Suppressor macrophage treated with lipopolysaccharide for 1 hour (primary cell): Measurements from ENCODE around the gene GBA2.

Source experiments
- DNase-seq, 3 donors: peaks; one replicate each; pipeline ENCODE4 v3.0.0-alpha.2; 2020 to 2022

Gene GBA2

GRCh38 chr9:35714123-35714522, 34.9 kb downstream of the GBA2 start:
- DNase-seq: no peak

GRCh38 chr9:35713578-35713977, 35.5 kb downstream of the GBA2 start:
- DNase-seq: no peak

- DNase-seq: no peak
These were observed 36.1 kb downstream of the GBA2 start for GRCh38 chr9:35712762-35713400.

GRCh38 chr9:35711501-35712428, 37.3 kb downstream of the GBA2 start:
- no peak for DNase-seq

GRCh38 chr9:35710818-35711500, 38.1 kb downstream of the GBA2 start:
- no peak for DNase-seq

- no peak for DNase-seq
These were observed 40.9 kb downstream of the GBA2 start for GRCh38 chr9:35708146-35708545.

- DNase-seq: no peak
These were observed 42.1 kb downstream of the GBA2 start for GRCh38 chr9:35706951-35707350.

GRCh38 chr9:35705836-35706430, 43.1 kb downstream of the GBA2 start:
- DNase-seq: no peak

GRCh38 chr9:35705372-35705771, 43.7 kb downstream of the GBA2 start:
- DNase-seq: no peak

- DNase-seq: no peak
These were observed 44.9 kb downstream of the GBA2 start for GRCh38 chr9:35703906-35704672.

- DNase-seq: no peak
These were observed 46.3 kb downstream of the GBA2 start for GRCh38 chr9:35702696-35703095.

- no peak for DNase-seq
These were observed 48.1 kb downstream of the GBA2 start for GRCh38 chr9:35700942-35701341.

GRCh38 chr9:35700031-35700430, 49.0 kb downstream of the GBA2 start:
- DNase-seq: no peak

GRCh38 chr9:35698231-35698630, 50.8 kb downstream of the GBA2 start:
- no peak for DNase-seq

GRCh38 chr9:35697486-35697885, 51.5 kb downstream of the GBA2 start:
- no peak for DNase-seq

- peak; percentile 55 to 60 (median 55) for DNase-seq
These were observed 52.4 kb downstream of the GBA2 start for GRCh38 chr9:35696520-35697215.

GRCh38 chr9:35695943-35696401, 53.1 kb downstream of the GBA2 start:
- no peak for DNase-seq

GRCh38 chr9:35691757-35692301, 57.2 kb downstream of the GBA2 start:
- DNase-seq: no peak

GRCh38 chr9:35691334-35691650, 57.7 kb downstream of the GBA2 start:
- peak; percentile 33 to 52 (median 43) for DNase-seq

GRCh38 chr9:35690614-35691333, 58.3 kb downstream of the GBA2 start:
- peak; percentile 41 to 67 (median 47) for DNase-seq

GRCh38 chr9:35690294-35690613, 58.8 kb downstream of the GBA2 start:
- no peak for DNase-seq
